IMR-90 (cell line): ENCODE measurements around the gene FNDC1. TPM values are rescaled to one million over a fixed set of nuclear protein-coding genes. Genes with fewer than 3 reads are reported as not detected.

ENCODE experiments used
- ATAC-seq: fragments of 200-7000 bp; cut with Tn5 transposase; 2 replicates; pipeline ENCODE4 v1.9.1; 2020; ENCODE audit warnings: low read depth, mild to moderate bottlenecking, moderate library complexity
- BruUV-seq: library from RNA; stranded (reverse); fragments of 400-500 nt; replicated peaks from 2 replicates; lab custom pipeline; 2021; lab: Mats Ljungman, UMichigan
- CTCF ChIA-PET: fragments of 300-600 bp; formaldehyde crosslinking; extraction: SDS; loops from one replicate; lab custom pipeline; 2021; ENCODE audit warnings: antibody characterized with exemption; lab: Yijun Ruan, JAX
- POLR2A ChIA-PET: fragments of 300-600 bp; sonication (Branson Sonifier 250); formaldehyde crosslinking; loops from one replicate; lab custom pipeline; 2022; ENCODE audit warnings: antibody characterized with exemption; ENCODE audit not compliant: unreplicated experiment; lab: Charles Lee
- DNase-seq: peaks from one replicate; pipeline ENCODE4 v3.0.0; 2013
- H2AFZ ChIP-seq: replicated peaks from 2 replicates; pipeline ENCODE3; 2013; ENCODE audit warnings: low read length, mild to moderate bottlenecking; ENCODE audit not compliant: poor library complexity
- H2AK5ac ChIP-seq: 2 replicates; pipeline ENCODE4 v1.6.1; 2013; ENCODE audit warnings: low read depth, low read length, inconsistent platforms
- H2AK9ac ChIP-seq: replicated peaks from 2 replicates; pipeline ENCODE3; 2013; ENCODE audit warnings: mild to moderate bottlenecking, low read depth, low read length, moderate library complexity; ENCODE audit not compliant: poor library complexity
- H2BK120ac ChIP-seq: 2 replicates; pipeline ENCODE4 v1.6.1; 2013; ENCODE audit warnings: low read depth, low read length, inconsistent platforms
- H2BK15ac ChIP-seq: 3 replicates; pipeline ENCODE4 v1.6.1; 2013; ENCODE audit warnings: low read depth, low read length, inconsistent platforms
- H2BK20ac ChIP-seq: 2 replicates; pipeline ENCODE4 v1.6.1; 2013; ENCODE audit warnings: low read depth, mild to moderate bottlenecking, inconsistent platforms, low read length, moderate library complexity
- H2BK5ac ChIP-seq: 2 replicates; pipeline ENCODE4 v1.6.1; 2013; ENCODE audit warnings: mild to moderate bottlenecking, low read depth, low read length, inconsistent platforms; ENCODE audit not compliant: poor library complexity, severe bottlenecking
- H3K14ac ChIP-seq: replicated peaks from 2 replicates; pipeline ENCODE4 v1.6.1; 2013; ENCODE audit warnings: low read depth, low read length, inconsistent platforms
- H3K18ac ChIP-seq: 2 replicates; pipeline ENCODE4 v1.6.1; 2013; ENCODE audit warnings: low read depth, low read length, control low read depth
- H3K23ac ChIP-seq: 2 replicates; pipeline ENCODE4 v1.6.1; 2013; ENCODE audit warnings: low read depth, low read length, inconsistent platforms
- H3K27ac ChIP-seq: 2 replicates; pipeline ENCODE4 v1.5.1; 2013; ENCODE audit warnings: mild to moderate bottlenecking, control low read depth, low read length; ENCODE audit not compliant: insufficient read depth
- H3K27me3 ChIP-seq: 2 replicates; pipeline ENCODE4 v1.6.1; 2013; ENCODE audit warnings: low read length; ENCODE audit not compliant: control insufficient read depth, insufficient read depth
- H3K36me3 ChIP-seq: 2 replicates; pipeline ENCODE4 v1.6.1; 2013; ENCODE audit warnings: low read length, mixed read lengths; ENCODE audit not compliant: control insufficient read depth, insufficient read depth
- H3K4ac ChIP-seq: 2 replicates; pipeline ENCODE4 v1.6.1; 2013; ENCODE audit warnings: low read depth, low read length, inconsistent platforms
- H3K4me1 ChIP-seq: 2 replicates; pipeline ENCODE4 v1.6.1; 2013; ENCODE audit warnings: low read length, mixed read lengths; ENCODE audit not compliant: control insufficient read depth, insufficient read depth
- H3K4me2 ChIP-seq: 2 replicates; pipeline ENCODE4 v1.6.1; 2013; ENCODE audit warnings: low read depth, mild to moderate bottlenecking, control low read depth, low read length, moderate library complexity
- H3K4me3 ChIP-seq: 2 replicates; pipeline ENCODE4 v1.5.1; 2013; ENCODE audit warnings: low read depth, mild to moderate bottlenecking, control low read depth, low read length, moderate library complexity; ENCODE audit not compliant: insufficient read depth
- H3K56ac ChIP-seq: 2 replicates; pipeline ENCODE4 v1.6.1; 2013; ENCODE audit warnings: low read length, inconsistent platforms; ENCODE audit not compliant: insufficient read depth; ENCODE audit errors: extremely low read depth
- H3K79me1 ChIP-seq, 2 experiments: 2 replicates each; pipeline ENCODE4 v1.6.1; 2013; ENCODE audit warnings: low read length in 2 of 2, inconsistent platforms in 1 of 2, low read depth in 1 of 2
- H3K9ac ChIP-seq: 2 replicates; pipeline ENCODE4 v1.6.1; 2013; ENCODE audit warnings: low read depth, low read length, control low read depth
- H3K9me1 ChIP-seq: 2 replicates; pipeline ENCODE4 v1.6.1; 2013; ENCODE audit warnings: low read length, inconsistent platforms; ENCODE audit not compliant: insufficient read depth
- H3K9me3 ChIP-seq: 2 replicates; pipeline ENCODE4 v1.6.1; 2013; ENCODE audit warnings: low read length; ENCODE audit not compliant: control insufficient read depth, insufficient read depth
- H4K20me1 ChIP-seq: 2 replicates; pipeline ENCODE4 v1.6.1; 2013; ENCODE audit warnings: low read length, inconsistent platforms; ENCODE audit not compliant: insufficient read depth
- H4K5ac ChIP-seq: 2 replicates; pipeline ENCODE4 v1.6.1; 2013; ENCODE audit warnings: mild to moderate bottlenecking, low read depth, low read length, control low read depth
- H4K8ac ChIP-seq, 2 experiments: 2 replicates each; pipeline ENCODE4 v1.6.1; 2013; ENCODE audit warnings: low read depth in 2 of 2, low read length in 2 of 2, control low read depth in 1 of 2, inconsistent platforms in 1 of 2
- H4K91ac ChIP-seq: 2 replicates; pipeline ENCODE4 v1.6.1; 2013; ENCODE audit warnings: low read depth, low read length, inconsistent platforms; ENCODE audit not compliant: insufficient read depth
- BHLHE40 ChIP-seq: fragments of 150-350 bp; IDR thresholded peaks from 2 replicates; pipeline ENCODE4 v1.6.1; 2016; ENCODE audit warnings: mild to moderate bottlenecking, low read depth, low read length
- CEBPB ChIP-seq: IDR thresholded peaks from 2 replicates; pipeline ENCODE4 v1.6.1; 2012; ENCODE audit warnings: low read depth, low read length, improper control_type of control experiment
- CHD1 ChIP-seq: IDR thresholded peaks from 2 replicates; pipeline ENCODE4 v1.6.1; 2012; ENCODE audit warnings: low read depth, low read length, improper control_type of control experiment
- ELK1 ChIP-seq: fragments of 150-350 bp; IDR thresholded peaks from 2 replicates; pipeline ENCODE4 v1.6.1; 2016; ENCODE audit warnings: low read depth, mild to moderate bottlenecking, low read length, moderate library complexity, borderline replicate concordance
- FOS ChIP-seq: fragments of 150-350 bp; IDR thresholded peaks from 2 replicates; pipeline ENCODE4 v1.6.1; 2016; ENCODE audit warnings: low read depth, low read length
- MAZ ChIP-seq: IDR thresholded peaks from 2 replicates; pipeline ENCODE4 v1.6.1; 2012; ENCODE audit warnings: low read depth, mild to moderate bottlenecking, low read length, improper control_type of control experiment, moderate library complexity, borderline replicate concordance
- MXI1 ChIP-seq: IDR thresholded peaks from 2 replicates; pipeline ENCODE4 v1.6.1; 2012; ENCODE audit warnings: low read depth, mild to moderate bottlenecking, low read length, moderate library complexity, borderline replicate concordance
- NFE2L2 ChIP-seq: fragments of 150-350 bp; IDR thresholded peaks from 2 replicates; pipeline ENCODE4 v1.6.1; 2016; ENCODE audit warnings: low read depth, mild to moderate bottlenecking, low read length
- RCOR1 ChIP-seq: IDR thresholded peaks from 2 replicates; pipeline ENCODE4 v1.6.1; 2012; ENCODE audit warnings: mild to moderate bottlenecking, low read length, improper control_type of control experiment; ENCODE audit not compliant: insufficient replicate concordance
- RFX5 ChIP-seq: IDR thresholded peaks from 2 replicates; pipeline ENCODE4 v1.8.0; 2012; ENCODE audit warnings: low read depth, mild to moderate bottlenecking, low read length, moderate library complexity
- SMC3 ChIP-seq: fragments of 150-350 bp; IDR thresholded peaks from 2 replicates; pipeline ENCODE4 v1.6.1; 2016; ENCODE audit warnings: low read depth, mild to moderate bottlenecking, antibody characterized with exemption, low read length, moderate library complexity
- USF2 ChIP-seq: fragments of 150-350 bp; IDR thresholded peaks from 2 replicates; pipeline ENCODE4 v1.6.1; 2017; ENCODE audit warnings: mild to moderate bottlenecking, antibody characterized with exemption, low read length, low read depth
- WGBS, 2 experiments: methylation state at CpG; one replicate each; pipeline versions ENCODE4 v1.1.5 to v1.1.7; 2013; ENCODE audit warnings: missing lambda C conversion rate in 2 of 2; ENCODE audit not compliant: insufficient read length in 1 of 2; ENCODE audit errors: extremely low coverage in 2 of 2; 5-methylcytosine and 5-hydroxymethylcytosine counted together
- dilution Hi-C: fragments of 300-500 bp; cut with HindIII; formaldehyde crosslinking; loops from one replicate; pipeline ENCODE4 v1.14.3; 2018; ENCODE audit warnings: low sequenced_read_pairs; ENCODE audit not compliant: unreplicated experiment
- in situ Hi-C: fragments of 300-500 bp; cut with MboI; formaldehyde crosslinking; loops from 3 replicates; pipeline ENCODE4 v1.14.3; 2019; ENCODE audit warnings: low sequenced_read_pairs, inconsistent platforms, mixed read lengths
- intact Hi-C: fragments of 100-400 bp; cut with micrococcal nuclease; formaldehyde crosslinking; loops from 2 replicates; pipeline ENCODE4 v1.10.0; 2022
- polyA plus RNA-seq, 3 experiments: library from polyadenylated mRNA; depleted of rRNA; stranded (reverse); fragments of >200 nt; gene quantifications; 2 replicates each; pipeline ENCODE4 v1.2.3, GENCODE V29; 2012; ENCODE audit warnings: low replicate concordance in 1 of 3
- total RNA-seq: library from RNA; depleted of rRNA; stranded (reverse); fragments of >200 nt; gene quantifications from 2 replicates; pipeline ENCODE4 v1.2.3, GENCODE V29; 2012

Gene FNDC1
- total and polyA plus RNA-seq, 2 of the 4 experiments (the other 2 are of a cell fraction) = 0.03 TPM; not detected in 1

GRCh38 chr6:159152782-159153181 lies 16.4 kb upstream of the FNDC1 start:
- ATAC-seq (no peak), DNase-seq (no peak)
- TF ChIP-seq BHLHE40 (no peak), SMC3 (no peak), NFE2L2 (no peak), CEBPB (no peak), FOS (no peak), RFX5 (no peak), CHD1 (no peak), ELK1 (no peak), MXI1 (no peak), USF2 (no peak), MAZ (no peak), RCOR1 (no peak)
- peaks cover 3% of the 10 kb centered on the region; the same call in 1 of the 2 replicates for H3K27me3 ChIP-seq
- ChIA-PET POLR2A (no interaction called here), CTCF (no interaction called here)
- no peak overlapping the region for H4K91ac ChIP-seq
- H4K8ac ChIP-seq = no peak overlapping the region
- no peak overlapping the region for H2AFZ ChIP-seq
- H3K14ac ChIP-seq = no peak overlapping the region
- no peak overlapping the region for H3K18ac ChIP-seq
- H2BK5ac ChIP-seq = no peak overlapping the region
- no peak overlapping the region for H2BK20ac ChIP-seq
- H3K4me1 ChIP-seq = no peaks in the 10 kb centered on the region
- H3K4ac ChIP-seq = no peak overlapping the region
- H3K9me3 ChIP-seq = no peaks in the 10 kb centered on the region
- H4K5ac ChIP-seq = no peak overlapping the region
- no peak overlapping the region for H3K4me3 ChIP-seq
- in situ Hi-C loops (no loop called here), intact Hi-C loops (loop anchor here (1.0 kb wide), 1 partner anchor 43 kb away; no protein-coding TSS in a partner anchor), dilution Hi-C loops (no loop called here)
- H2AK9ac ChIP-seq = no peak overlapping the region
- no peaks in the 10 kb centered on the region for H3K36me3 ChIP-seq
- H3K27ac ChIP-seq = no peak overlapping the region
- no peaks in the 10 kb centered on the region for H3K9me1 ChIP-seq
- H2BK120ac ChIP-seq = no peak overlapping the region
- H3K9ac ChIP-seq = no peak overlapping the region
- 80% methylated on average over 1 of the region's 2 CpGs; no CpG with 5 or more reads in 1 of the 2 experiments for WGBS, 2 experiments
- BruUV-seq = no TSS peak
- H4K20me1 ChIP-seq = no peaks in the 10 kb centered on the region
- H3K4me2 ChIP-seq = no peak overlapping the region
- no peak overlapping the region for H3K56ac ChIP-seq
- H2AK5ac ChIP-seq = no peak overlapping the region
- H3K79me1 ChIP-seq = no peaks in the 10 kb centered on the region
- H3K23ac ChIP-seq = no peak overlapping the region
- H2BK15ac ChIP-seq = no peak overlapping the region
